DOHH2 (cell line): Measurements from ENCODE around the gene GJC2.

Experiments
- CTCF ChIP-seq: fragments of 200-600 bp; sonication (generic); IDR thresholded peaks from one replicate; pipeline ENCODE4 v1.5.1; 2014; ENCODE audit warnings: antibody characterized with exemption, mild to moderate bottlenecking, low read depth, low read length; ENCODE audit not compliant: poor library complexity, severe bottlenecking
- EZH2phosphoT487 ChIP-seq: fragments of 200-600 bp; sonication (generic); IDR thresholded peaks from 2 replicates; pipeline ENCODE4 v1.6.1; 2017; ENCODE audit warnings: borderline replicate concordance, mild to moderate bottlenecking, antibody characterized with exemption, low read length, moderate library complexity, mixed read lengths

GRCh38 chr1:228172591-228173527, 23.1 kb downstream of the GJC2 start:
- TF ChIP-seq CTCF (no peak), EZH2phosphoT487 (no peak)
